ENCODE results near the gene TBC1D3I.

The TBC1D3I gene

GRCh38 chr17:36205637-36206485 is 58.5 kb downstream of the TBC1D3I start:
- DNase-seq = no peak

GRCh38 chr17:36204724-36205500 is 59.5 kb downstream of the TBC1D3I start:
- no peak for DNase-seq
